Osteoblast (primary cell): ENCODE data around the gene ZNF488. TPM values are rescaled to one million over a fixed set of nuclear protein-coding genes. Genes with fewer than 3 reads are reported as not detected.

Experiments used
- DNase-seq: peaks from one replicate; pipeline ENCODE4 v3.0.0; 2011; ENCODE audit warnings: low spot score, mixed read lengths; ENCODE audit not compliant: insufficient read length; ENCODE audit errors: missing footprints
- H2AFZ ChIP-seq: 2 replicates; pipeline ENCODE4 v1.6.0; 2011; ENCODE audit warnings: mild to moderate bottlenecking, low read length
- H3K27ac ChIP-seq: 2 replicates; pipeline ENCODE4 v1.5.1; 2011; ENCODE audit warnings: mild to moderate bottlenecking, low read depth, low read length, moderate library complexity
- H3K27me3 ChIP-seq: 2 replicates; pipeline ENCODE4 v1.6.0; 2012; ENCODE audit warnings: mild to moderate bottlenecking, control low read depth, inconsistent platforms, low read length, moderate library complexity; ENCODE audit not compliant: insufficient read depth
- H3K36me3 ChIP-seq: 2 replicates; pipeline ENCODE4 v1.5.1; 2011; ENCODE audit warnings: mild to moderate bottlenecking, low read length, control low read depth, moderate library complexity; ENCODE audit not compliant: insufficient read depth
- H3K4me1 ChIP-seq: 2 replicates; pipeline ENCODE4 v1.5.1; 2011; ENCODE audit warnings: mild to moderate bottlenecking, low read length, control low read depth, moderate library complexity; ENCODE audit not compliant: insufficient read depth
- H3K4me2 ChIP-seq: 2 replicates; pipeline ENCODE4 v1.6.0; 2011; ENCODE audit warnings: mild to moderate bottlenecking, low read length; ENCODE audit not compliant: insufficient read depth
- H3K4me3 ChIP-seq: fragments of 200-600 bp; sonication (generic); 3 replicates; pipeline ENCODE4 v1.5.1; 2012; ENCODE audit warnings: mild to moderate bottlenecking, low read length, inconsistent platforms; ENCODE audit not compliant: insufficient read depth
- H3K79me2 ChIP-seq: 2 replicates; pipeline ENCODE4 v1.6.0; 2012; ENCODE audit warnings: mild to moderate bottlenecking, low read length, control low read depth, inconsistent platforms; ENCODE audit not compliant: insufficient read depth
- H3K9me3 ChIP-seq: 2 replicates; pipeline ENCODE4 v1.5.1; 2011; ENCODE audit warnings: low read depth, low read length, control low read depth
- H4K20me1 ChIP-seq: 2 replicates; pipeline ENCODE4 v1.6.0; 2012; ENCODE audit warnings: mild to moderate bottlenecking, low read length, control low read depth; ENCODE audit not compliant: insufficient read depth
- total RNA-seq: library from RNA; depleted of rRNA; stranded (reverse); fragments of >200 nt; gene quantifications from 2 replicates; pipeline ENCODE4 v1.2.3, GENCODE V29; 2012
- TF ChIP-seq, protein P1 (sequence below): IDR thresholded peaks from 2 replicates; pipeline ENCODE4 v1.5.1; 2011; ENCODE audit warnings: mild to moderate bottlenecking, low read depth, low read length, moderate library complexity; ENCODE audit errors: extremely low read depth

The ZNF488 gene
- total RNA-seq, 1 donor = under 0.01 TPM

DNA sequence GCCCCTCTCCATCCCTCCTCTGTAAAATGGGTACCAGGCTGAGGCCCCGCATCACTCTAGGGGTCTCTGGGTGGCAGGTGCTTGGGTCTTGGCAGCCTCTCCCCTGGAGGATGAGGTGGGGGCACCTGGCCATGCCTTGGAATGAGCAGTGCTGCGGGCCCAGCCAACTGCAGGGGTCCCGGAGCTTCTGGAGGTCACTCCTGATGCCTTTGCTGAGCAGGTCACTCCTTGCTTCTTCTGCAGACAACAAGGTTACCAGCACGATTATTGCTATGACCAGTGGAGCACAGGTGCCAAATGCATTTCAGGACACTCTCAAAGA, 22.4 kb upstream of the ZNF488 start:
- no peaks in the 10 kb centered on the region for H3K27me3 ChIP-seq
- no peak overlapping the region for H3K4me2 ChIP-seq
- TF ChIP-seq, protein P1, sequence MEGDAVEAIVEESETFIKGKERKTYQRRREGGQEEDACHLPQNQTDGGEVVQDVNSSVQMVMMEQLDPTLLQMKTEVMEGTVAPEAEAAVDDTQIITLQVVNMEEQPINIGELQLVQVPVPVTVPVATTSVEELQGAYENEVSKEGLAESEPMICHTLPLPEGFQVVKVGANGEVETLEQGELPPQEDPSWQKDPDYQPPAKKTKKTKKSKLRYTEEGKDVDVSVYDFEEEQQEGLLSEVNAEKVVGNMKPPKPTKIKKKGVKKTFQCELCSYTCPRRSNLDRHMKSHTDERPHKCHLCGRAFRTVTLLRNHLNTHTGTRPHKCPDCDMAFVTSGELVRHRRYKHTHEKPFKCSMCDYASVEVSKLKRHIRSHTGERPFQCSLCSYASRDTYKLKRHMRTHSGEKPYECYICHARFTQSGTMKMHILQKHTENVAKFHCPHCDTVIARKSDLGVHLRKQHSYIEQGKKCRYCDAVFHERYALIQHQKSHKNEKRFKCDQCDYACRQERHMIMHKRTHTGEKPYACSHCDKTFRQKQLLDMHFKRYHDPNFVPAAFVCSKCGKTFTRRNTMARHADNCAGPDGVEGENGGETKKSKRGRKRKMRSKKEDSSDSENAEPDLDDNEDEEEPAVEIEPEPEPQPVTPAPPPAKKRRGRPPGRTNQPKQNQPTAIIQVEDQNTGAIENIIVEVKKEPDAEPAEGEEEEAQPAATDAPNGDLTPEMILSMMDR = no peak

DNA sequence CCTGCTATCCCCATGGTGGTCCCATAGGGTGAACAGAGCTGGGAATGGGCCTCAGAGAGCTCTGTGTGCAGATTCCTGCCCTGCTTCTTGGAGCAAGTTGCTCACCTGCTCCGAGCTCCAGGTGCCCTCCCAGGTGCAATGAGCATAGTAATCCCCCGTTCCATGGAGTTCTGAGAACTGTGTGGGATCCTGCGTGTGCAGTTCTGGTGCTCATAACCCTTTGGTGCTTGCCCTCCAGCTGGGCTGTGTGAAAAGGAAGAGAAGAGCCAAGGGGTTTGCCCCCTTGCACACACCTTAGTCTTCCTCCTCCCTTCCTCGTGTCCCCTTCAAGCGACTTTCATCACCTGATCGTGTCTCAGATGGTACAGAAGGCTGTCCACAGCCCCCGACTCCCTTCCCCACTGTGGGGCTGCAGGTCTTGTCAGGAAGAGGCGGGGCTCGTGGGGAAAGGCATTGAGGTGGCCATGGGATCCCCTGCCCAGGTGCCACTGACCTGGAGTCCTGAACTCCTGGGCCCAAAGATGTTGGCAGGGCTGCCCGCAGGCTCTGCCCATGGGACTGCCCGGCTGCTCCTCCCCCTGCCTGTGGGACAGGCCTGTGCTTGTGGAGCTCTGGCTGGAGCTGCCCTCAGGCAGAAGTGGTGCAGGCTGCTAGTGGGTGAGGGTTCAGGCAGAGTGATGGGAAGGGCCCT, 21.9 kb upstream of the ZNF488 start:
- TF ChIP-seq, protein P1 = no peak
- Histone ChIP-seq H3K79me2 (no peaks in the 10 kb centered on the region), H4K20me1 (no peaks in the 10 kb centered on the region), H3K9me3 (no peaks in the 10 kb centered on the region), H3K27ac (no peak overlapping the region), H3K4me1 (peaks cover 25% of the 10 kb centered on the region), H3K36me3 (no peaks in the 10 kb centered on the region), H3K4me3 (no peak overlapping the region), H3K4me2 (no peak overlapping the region), H3K27me3 (no peaks in the 10 kb centered on the region), H2AFZ (no peak overlapping the region)
- DNase-seq = no peak

More for the DNA sequence above, 22.4 kb upstream of the ZNF488 start:
- H4K20me1 ChIP-seq = no peaks in the 10 kb centered on the region
- no peak for DNase-seq
- H3K9me3 ChIP-seq = no peaks in the 10 kb centered on the region
- H3K79me2 ChIP-seq = no peaks in the 10 kb centered on the region
- H2AFZ ChIP-seq = no peak overlapping the region
- H3K36me3 ChIP-seq = no peaks in the 10 kb centered on the region
- H3K27ac ChIP-seq = no peak overlapping the region
- peaks cover 25% of the 10 kb centered on the region for H3K4me1 ChIP-seq
- no peak overlapping the region for H3K4me3 ChIP-seq

DNA sequence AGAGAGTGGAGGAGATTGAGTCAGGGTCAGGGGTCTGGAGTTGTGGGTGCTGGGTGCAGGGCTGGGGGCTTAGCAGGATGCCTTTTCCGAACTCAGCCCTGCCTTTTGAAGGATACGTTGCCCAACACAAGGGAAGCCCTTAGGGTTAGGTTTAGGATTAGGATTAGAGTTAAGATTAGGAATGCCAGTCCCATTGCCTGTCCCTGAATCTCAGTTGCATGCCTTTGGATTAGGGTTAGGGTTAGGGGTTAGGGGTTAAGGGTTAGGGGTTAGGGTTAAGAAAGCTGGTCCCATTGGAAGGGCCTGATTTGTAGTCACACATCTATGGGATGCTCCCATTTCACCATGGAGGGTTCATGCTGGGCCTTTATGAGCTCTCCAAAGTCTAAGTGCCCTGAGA, 20.8 kb upstream of the ZNF488 start:
- Histone ChIP-seq H3K4me3 (no peak overlapping the region), H3K4me2 (no peak overlapping the region), H3K27me3 (no peaks in the 10 kb centered on the region), H3K36me3 (no peaks in the 10 kb centered on the region), H3K79me2 (no peaks in the 10 kb centered on the region), H3K9me3 (no peaks in the 10 kb centered on the region), H3K4me1 (peaks cover 25% of the 10 kb centered on the region), H3K27ac (no peak overlapping the region), H4K20me1 (no peaks in the 10 kb centered on the region), H2AFZ (no peak overlapping the region)
- TF ChIP-seq, protein P1 = no peak
- DNase-seq = no peak

DNA sequence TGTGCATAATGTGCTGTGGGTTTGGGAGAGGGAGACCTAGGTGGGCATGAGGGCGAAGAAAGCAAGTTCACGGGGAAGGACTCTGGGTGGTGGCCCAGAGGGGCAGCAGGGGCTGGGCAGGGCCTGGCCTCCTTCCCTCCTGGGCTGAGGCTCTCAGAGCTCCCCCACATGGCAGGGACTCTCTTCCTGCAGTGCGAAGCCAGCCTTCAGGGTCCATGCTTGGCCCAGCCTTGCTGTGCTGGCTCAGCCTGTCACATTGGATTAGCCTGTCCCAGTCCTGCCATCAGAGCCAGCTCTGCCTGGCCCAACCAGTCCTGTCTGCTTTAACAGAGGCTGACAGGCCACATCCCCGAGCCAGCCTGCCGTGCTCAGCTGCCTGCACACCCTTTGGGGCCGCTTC, 20.4 kb upstream of the ZNF488 start:
- peaks cover 25% of the 10 kb centered on the region for H3K4me1 ChIP-seq
- H3K9me3 ChIP-seq = no peaks in the 10 kb centered on the region
- no peak overlapping the region for H3K4me3 ChIP-seq
- H3K79me2 ChIP-seq = no peaks in the 10 kb centered on the region
- H2AFZ ChIP-seq = no peak overlapping the region
- H3K4me2 ChIP-seq = no peak overlapping the region
- H3K36me3 ChIP-seq = no peaks in the 10 kb centered on the region
- H3K27me3 ChIP-seq = no peaks in the 10 kb centered on the region
- TF ChIP-seq, protein P1 = no peak
- H4K20me1 ChIP-seq = no peaks in the 10 kb centered on the region
- H3K27ac ChIP-seq = no peak overlapping the region
- DNase-seq = no peak
